OCI-LY1 (cell line): ENCODE results near the gene DBN1.
A peak's percentile ranks its signal among the peaks of the same experiment; 100 is the strongest.

Experiments
- H2AFZ ChIP-seq: fragments of 200-600 bp; sonication (generic), shearing (Covaris generic); 2 replicates; pipeline ENCODE4 v1.6.0; 2014; ENCODE audit warnings: antibody characterized with exemption, mild to moderate bottlenecking, low read length
- H3F3A ChIP-seq: fragments of 200-600 bp; sonication (generic), shearing (Covaris generic); 2 replicates; pipeline ENCODE4 v1.6.0; 2014; ENCODE audit warnings: mild to moderate bottlenecking, antibody characterized with exemption, low read length, moderate library complexity; ENCODE audit not compliant: insufficient read depth
- H3K27ac ChIP-seq: fragments of 200-600 bp; sonication (generic); 2 replicates; pipeline ENCODE4 v1.5.1; 2014; ENCODE audit warnings: low read length, mixed run types, mild to moderate bottlenecking, low read depth; ENCODE audit not compliant: poor library complexity, severe bottlenecking
- H3K27me3 ChIP-seq: fragments of 200-600 bp; sonication (generic); 2 replicates; pipeline ENCODE4 v1.6.0; 2014; ENCODE audit warnings: antibody characterized with exemption, mild to moderate bottlenecking, low read length, moderate library complexity; ENCODE audit not compliant: insufficient read depth
- H3K36me3 ChIP-seq: fragments of 200-600 bp; sonication (generic); 2 replicates; pipeline ENCODE4 v1.6.1; 2014; ENCODE audit warnings: mild to moderate bottlenecking, antibody characterized with exemption, low read length, moderate library complexity, mixed read lengths; ENCODE audit not compliant: insufficient read depth
- H3K4me1 ChIP-seq: fragments of 200-600 bp; sonication (generic); 2 replicates; pipeline ENCODE4 v1.5.1; 2014; ENCODE audit warnings: mild to moderate bottlenecking, low read length, moderate library complexity; ENCODE audit not compliant: insufficient read depth, severe bottlenecking
- H3K4me2 ChIP-seq: fragments of 200-600 bp; sonication (generic), shearing (Covaris generic); 2 replicates; pipeline ENCODE4 v1.6.1; 2014; ENCODE audit warnings: low read length
- H3K4me3 ChIP-seq: fragments of 200-600 bp; sonication (generic); 2 replicates; pipeline ENCODE4 v1.5.1; 2014; ENCODE audit warnings: low read length, low read depth, mild to moderate bottlenecking, mixed read lengths; ENCODE audit not compliant: poor library complexity, severe bottlenecking
- H3K79me2 ChIP-seq: fragments of 200-600 bp; shearing (Covaris generic); 2 replicates; pipeline ENCODE4 v1.6.1; 2016; ENCODE audit warnings: mixed run types, low read length, mixed read lengths; ENCODE audit not compliant: insufficient read depth
- H3K9ac ChIP-seq: fragments of 200-600 bp; sonication (generic), shearing (Covaris generic); 2 replicates; pipeline ENCODE4 v1.6.1; 2014; ENCODE audit warnings: mild to moderate bottlenecking, low read length, mixed read lengths
- H3K9me2 ChIP-seq: fragments of 200-600 bp; sonication (generic), shearing (Covaris generic); 2 replicates; pipeline ENCODE4 v1.6.1; 2014; ENCODE audit warnings: low read depth, mild to moderate bottlenecking, low read length, mixed read lengths
- H3K9me3 ChIP-seq: fragments of 200-600 bp; shearing (Covaris generic); 2 replicates; pipeline ENCODE4 v1.6.1; 2014; ENCODE audit warnings: low read length, mixed read lengths
- H4K20me1 ChIP-seq: fragments of 200-600 bp; sonication (generic), shearing (Covaris generic); 2 replicates; pipeline ENCODE4 v1.6.0; 2016; ENCODE audit warnings: mild to moderate bottlenecking, low read length; ENCODE audit not compliant: insufficient read depth
- EZH2 ChIP-seq: fragments of 200-600 bp; sonication (generic), shearing (Covaris generic); IDR thresholded peaks from 2 replicates; pipeline ENCODE4 v1.8.0; 2017; ENCODE audit warnings: borderline replicate concordance, mixed run types, mild to moderate bottlenecking, antibody characterized with exemption, low read length, moderate library complexity, mixed read lengths
- TF ChIP-seq, protein P1 (sequence below): fragments of 200-600 bp; sonication (generic), shearing (Covaris generic); IDR thresholded peaks from 2 replicates; pipeline ENCODE4 v1.5.1; 2017; ENCODE audit warnings: mild to moderate bottlenecking, antibody characterized with exemption, low read length, moderate library complexity, mixed read lengths

DBN1 gene

DNA sequence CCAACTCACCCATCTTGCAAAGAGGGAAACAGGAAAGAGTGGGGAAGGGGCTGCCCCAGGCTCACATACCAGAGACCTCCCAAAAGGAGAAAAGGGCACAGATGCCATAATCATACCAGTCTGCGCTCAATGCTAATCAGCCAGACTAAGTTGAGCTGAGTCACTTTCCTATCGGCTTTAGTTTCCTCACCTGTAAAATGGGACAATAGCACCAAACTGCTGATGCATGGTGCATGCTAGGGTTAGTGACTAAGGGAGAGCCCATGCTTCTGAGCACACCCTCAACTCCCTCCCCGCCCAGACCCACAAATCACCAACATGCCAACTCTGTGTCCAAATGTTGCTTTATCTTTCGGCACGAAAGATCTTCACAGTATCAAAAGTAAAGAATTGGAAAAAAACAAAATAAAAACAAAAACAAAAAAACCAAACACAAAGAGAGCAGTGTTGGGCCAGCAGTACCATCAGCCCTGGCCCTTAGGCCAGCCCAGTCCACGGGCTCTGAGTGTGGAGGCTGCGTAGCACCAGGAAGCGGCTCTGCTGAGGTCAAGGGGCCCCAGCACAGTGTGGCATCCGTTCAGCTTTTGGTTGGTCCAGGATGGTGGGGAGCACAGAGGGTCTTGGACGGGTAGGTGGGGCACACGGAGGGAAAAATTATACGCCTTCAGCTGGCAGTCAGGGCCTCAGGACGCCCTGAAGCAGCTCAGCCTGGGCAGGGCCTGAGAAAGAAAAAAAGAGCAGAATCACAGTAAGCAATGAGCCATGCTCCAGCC, 46.2 kb upstream of the DBN1 start:
- Histone ChIP-seq H3K4me1 (peaks cover 30% of the 10 kb centered on the region), H3K36me3 (peaks cover 49% of the 10 kb centered on the region), H3K79me2 (peaks cover 7% of the 10 kb centered on the region), H3K27ac (no peak overlapping the region), H3K9me2 (no peaks in the 10 kb centered on the region), H4K20me1 (no peaks in the 10 kb centered on the region), H3K4me2 (peak overlapping the region; percentile 55; the same call in 1 of the 2 replicates), H3K4me3 (peak overlapping the region; percentile 42), H3F3A (no peaks in the 10 kb centered on the region), H2AFZ (no peak overlapping the region), H3K9ac (peak overlapping the region; percentile 25; the same call in 1 of the 2 replicates), H3K27me3 (no peaks in the 10 kb centered on the region), H3K9me3 (no peaks in the 10 kb centered on the region)
- no peak for TF ChIP-seq EZH2
- TF ChIP-seq, protein P1, sequence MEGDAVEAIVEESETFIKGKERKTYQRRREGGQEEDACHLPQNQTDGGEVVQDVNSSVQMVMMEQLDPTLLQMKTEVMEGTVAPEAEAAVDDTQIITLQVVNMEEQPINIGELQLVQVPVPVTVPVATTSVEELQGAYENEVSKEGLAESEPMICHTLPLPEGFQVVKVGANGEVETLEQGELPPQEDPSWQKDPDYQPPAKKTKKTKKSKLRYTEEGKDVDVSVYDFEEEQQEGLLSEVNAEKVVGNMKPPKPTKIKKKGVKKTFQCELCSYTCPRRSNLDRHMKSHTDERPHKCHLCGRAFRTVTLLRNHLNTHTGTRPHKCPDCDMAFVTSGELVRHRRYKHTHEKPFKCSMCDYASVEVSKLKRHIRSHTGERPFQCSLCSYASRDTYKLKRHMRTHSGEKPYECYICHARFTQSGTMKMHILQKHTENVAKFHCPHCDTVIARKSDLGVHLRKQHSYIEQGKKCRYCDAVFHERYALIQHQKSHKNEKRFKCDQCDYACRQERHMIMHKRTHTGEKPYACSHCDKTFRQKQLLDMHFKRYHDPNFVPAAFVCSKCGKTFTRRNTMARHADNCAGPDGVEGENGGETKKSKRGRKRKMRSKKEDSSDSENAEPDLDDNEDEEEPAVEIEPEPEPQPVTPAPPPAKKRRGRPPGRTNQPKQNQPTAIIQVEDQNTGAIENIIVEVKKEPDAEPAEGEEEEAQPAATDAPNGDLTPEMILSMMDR: no peak

DNA sequence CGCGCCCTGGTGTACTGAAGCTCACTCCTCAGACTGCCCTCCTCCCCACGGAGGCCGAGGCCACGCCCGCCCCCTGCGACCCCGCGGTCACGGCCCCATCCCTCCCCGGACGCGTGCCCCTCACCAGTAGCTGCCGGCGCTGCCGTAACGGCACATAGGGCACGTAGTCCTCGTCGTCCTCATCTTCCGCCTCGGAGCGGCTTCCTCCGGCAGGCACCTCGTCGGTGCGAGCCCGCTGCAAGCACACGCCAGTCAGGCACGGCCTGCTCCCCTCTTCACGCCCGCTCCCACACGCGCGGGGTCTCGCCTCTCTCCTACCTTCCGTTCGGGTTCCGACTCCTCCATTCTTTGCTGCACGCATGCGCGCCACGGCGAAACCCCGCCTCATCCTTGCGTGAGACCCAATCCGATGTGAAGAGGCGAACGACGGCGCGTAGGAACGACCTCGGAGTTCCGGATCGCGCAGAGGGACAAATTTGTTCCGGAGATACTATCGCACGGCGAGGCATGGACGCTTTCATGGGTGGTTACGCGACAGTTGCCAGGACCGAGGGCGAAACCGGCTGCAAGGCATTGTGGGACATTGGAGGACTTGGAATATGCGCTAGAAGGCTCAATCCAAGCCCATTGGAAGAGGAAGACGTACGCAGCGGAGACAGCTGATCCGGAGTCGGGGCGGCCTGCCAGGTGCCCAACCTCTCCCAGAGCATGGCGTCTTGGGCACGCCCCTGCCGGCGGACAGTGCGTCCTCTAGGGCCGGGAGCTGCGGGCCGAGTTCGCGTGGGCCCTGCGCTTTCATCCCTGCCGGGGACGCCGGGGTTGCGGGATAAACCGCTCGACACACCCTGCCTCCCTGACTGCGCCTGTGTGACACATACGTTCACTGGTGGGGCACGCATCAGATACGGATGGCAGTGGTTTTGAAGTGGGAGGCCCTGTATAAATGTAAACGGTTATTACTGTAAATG, 43.5 kb upstream of the DBN1 start, which contains the start of gene DDX41:
Gene DDX41, minus strand, starts transcription at position 361 of the 968 bp plus-strand sequence. Its CDS starts 16 bp downstream, at position 345.
- no peaks in the 10 kb centered on the region for H4K20me1 ChIP-seq
- peak within 1 kb of the TSS; percentile 85 for H3K9ac ChIP-seq
- H3K4me2 ChIP-seq: peak within 1 kb of the TSS; percentile 73
- H3K4me3 ChIP-seq: peak within 1 kb of the TSS; percentile 83
- peaks cover 34% of the 10 kb centered on the region for H3K4me1 ChIP-seq
- TF ChIP-seq, protein P1: no peak
- no peak for TF ChIP-seq EZH2
- H3K27me3 ChIP-seq: no peaks in the 10 kb centered on the region
- peaks cover 7% of the 10 kb centered on the region for H3K79me2 ChIP-seq
- H3K36me3 ChIP-seq: peaks cover 64% of the 10 kb centered on the region
- no peaks in the 10 kb centered on the region for H3F3A ChIP-seq
- no peaks in the 10 kb centered on the region for H3K9me3 ChIP-seq
- H3K9me2 ChIP-seq: no peaks in the 10 kb centered on the region
- H2AFZ ChIP-seq: no peak within 1 kb of the TSS
- peak within 1 kb of the TSS; percentile 25 for H3K27ac ChIP-seq

DNA sequence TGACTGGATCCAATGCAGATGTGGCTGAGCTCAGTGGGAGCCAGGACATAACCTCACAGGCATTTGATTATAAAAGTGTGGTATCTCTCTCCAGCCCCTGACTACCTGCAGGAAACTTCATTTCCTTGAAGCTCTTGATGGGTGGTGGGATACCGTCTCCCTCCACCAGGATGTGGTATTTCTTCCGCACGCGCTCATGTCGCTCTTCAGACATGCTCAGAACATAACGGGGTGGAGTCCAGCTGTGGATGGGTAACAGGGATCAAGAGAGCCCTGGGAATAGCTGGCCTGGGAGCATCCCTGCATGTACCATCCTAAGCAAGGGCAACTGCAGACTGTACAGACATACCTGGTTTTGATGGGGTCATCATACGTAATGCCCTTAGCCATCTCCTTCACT, 42.1 kb upstream of the DBN1 start:
- TF ChIP-seq, protein P1: no peak
- no peak for TF ChIP-seq EZH2

More for the DNA sequence above, 42.1 kb upstream of the DBN1 start:
- H3K9ac ChIP-seq: peak overlapping the region; percentile 85
- H3K27me3 ChIP-seq: no peaks in the 10 kb centered on the region
- peaks cover 57% of the 10 kb centered on the region for H3K36me3 ChIP-seq
- H3K79me2 ChIP-seq: peaks cover 7% of the 10 kb centered on the region
- peak overlapping the region; percentile 83 for H3K4me3 ChIP-seq
- no peak overlapping the region for H2AFZ ChIP-seq
- H3K9me2 ChIP-seq: no peaks in the 10 kb centered on the region
- H3K9me3 ChIP-seq: no peaks in the 10 kb centered on the region
- H3F3A ChIP-seq: no peaks in the 10 kb centered on the region
- H3K4me2 ChIP-seq: peak overlapping the region; percentile 73
- H3K4me1 ChIP-seq: peaks cover 47% of the 10 kb centered on the region
- H3K27ac ChIP-seq: peak overlapping the region; percentile 25
- no peaks in the 10 kb centered on the region for H4K20me1 ChIP-seq
